NCI-H146 treated with DMSO at 0.1 percent for 48 hours (cell line): ENCODE results near the gene SUV39H2.
"Not testable (repeated sequence)": the region's sequence is repeated elsewhere in the genome, so short reads cannot be mapped to it uniquely, and the experiment has no call there.

ENCODE experiments used
- DNase-seq: peaks from one replicate; lab custom pipeline; 2025; ENCODE audit not compliant: unreplicated experiment; lab: John Stamatoyannopoulos, UW

The SUV39H2 gene

DNA sequence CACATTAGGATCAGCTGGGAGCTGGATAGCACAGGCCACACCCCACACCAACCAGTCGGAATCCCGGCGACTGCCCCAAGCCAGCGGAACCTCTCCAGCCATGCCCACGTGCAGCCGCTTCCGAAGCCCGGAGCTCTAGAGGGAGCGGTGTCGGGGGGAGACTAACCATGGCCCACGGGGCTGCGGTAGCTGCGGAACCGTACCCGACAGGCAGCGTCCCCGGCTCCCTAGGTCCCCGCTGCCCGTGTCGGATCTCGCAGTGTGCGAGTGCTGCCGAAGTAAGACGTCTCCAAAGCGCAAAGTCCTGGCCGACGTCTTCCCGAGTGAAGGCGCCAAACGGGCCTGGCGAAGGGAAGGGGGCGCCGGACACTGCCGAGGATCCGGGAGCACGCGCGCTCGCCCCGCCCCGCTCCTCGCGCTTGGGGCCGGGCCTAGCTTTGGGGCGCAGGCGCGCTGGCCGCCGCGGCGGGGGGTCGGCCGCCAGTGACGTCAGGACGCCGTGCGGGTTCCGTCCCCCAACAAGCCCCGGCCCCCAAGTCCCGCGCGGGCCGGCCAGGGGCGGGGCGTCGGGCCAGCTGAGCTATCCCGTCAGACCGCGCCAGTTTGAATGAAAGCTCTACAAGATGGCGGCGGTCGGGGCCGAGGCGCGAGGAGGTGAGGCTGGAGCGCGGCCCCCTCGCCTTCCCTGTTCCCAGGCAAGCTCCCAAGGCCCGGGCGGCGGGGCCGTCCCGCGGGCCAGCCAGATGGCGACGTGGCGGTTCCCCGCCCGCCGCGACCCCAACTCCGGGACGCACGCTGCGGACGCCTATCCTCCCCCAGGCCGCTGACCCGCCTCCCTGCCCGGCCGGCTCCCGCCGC, at the start of gene SUV39H2:
TSS of gene SUV39H2 (plus strand) at position 601 of the 858 bp plus-strand sequence. CDS start at position 624, 23 bp downstream.
- DNase-seq = peak; percentile 91

DNA sequence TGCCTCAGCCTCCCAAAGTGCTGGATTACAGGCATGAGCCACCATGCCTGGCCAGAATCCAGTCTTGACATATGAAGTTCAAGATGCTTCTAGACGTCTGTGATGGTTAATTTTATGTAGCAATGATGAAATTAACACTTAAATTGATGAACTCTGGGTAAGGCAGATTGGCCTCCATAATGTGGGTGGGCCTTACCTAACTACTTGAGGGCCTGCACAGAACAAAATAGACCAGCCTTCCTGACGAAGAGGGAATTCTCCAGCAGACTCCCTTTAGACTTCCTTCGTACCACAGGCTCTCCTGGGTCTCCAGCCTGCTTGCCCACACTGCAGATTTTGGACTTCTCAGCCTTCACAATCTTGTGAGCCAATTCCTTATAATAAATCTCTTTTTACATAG, 45.6 kb upstream of the SUV39H2 start:
- DNase-seq = no peak

DNA sequence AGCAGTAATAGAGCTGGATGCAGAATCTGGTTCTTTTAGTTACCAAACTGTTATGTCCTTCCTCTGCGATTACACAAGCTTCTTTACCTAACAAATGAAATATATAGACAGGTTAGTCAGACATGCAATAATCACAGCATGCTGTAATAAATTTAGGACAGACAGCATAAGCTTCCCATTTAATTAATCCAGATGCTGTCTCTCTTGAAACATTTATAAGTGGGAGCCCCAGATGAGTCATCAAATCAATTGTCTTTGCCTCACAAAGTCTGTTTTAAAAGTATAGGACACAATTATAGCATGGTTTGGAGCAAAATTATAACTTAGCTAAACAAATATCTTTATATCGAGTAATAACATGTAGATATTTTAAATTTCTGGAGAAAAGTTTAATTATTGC, 42.5 kb upstream of the SUV39H2 start:
- no peak for DNase-seq

GRCh38 chr10:14837003-14837756, 41.5 kb upstream of the SUV39H2 start:
- peak; percentile 78 for DNase-seq

GRCh38 chr10:14837757-14838581, 40.7 kb upstream of the SUV39H2 start, which contains the start of the genes CDNF, HSPA14 and MSANTD7:
Gene CDNF (minus strand): TSS chr10:14838037. CDS start chr10:14837946, 91 bp downstream.
Gene HSPA14 (plus strand): TSS chr10:14838306. CDS start chr10:14838403, 97 bp downstream.
Gene MSANTD7 (plus strand): TSS chr10:14838306. CDS start chr10:14842285, 3,979 bp downstream.
- DNase-seq = peak; percentile 99

DNA sequence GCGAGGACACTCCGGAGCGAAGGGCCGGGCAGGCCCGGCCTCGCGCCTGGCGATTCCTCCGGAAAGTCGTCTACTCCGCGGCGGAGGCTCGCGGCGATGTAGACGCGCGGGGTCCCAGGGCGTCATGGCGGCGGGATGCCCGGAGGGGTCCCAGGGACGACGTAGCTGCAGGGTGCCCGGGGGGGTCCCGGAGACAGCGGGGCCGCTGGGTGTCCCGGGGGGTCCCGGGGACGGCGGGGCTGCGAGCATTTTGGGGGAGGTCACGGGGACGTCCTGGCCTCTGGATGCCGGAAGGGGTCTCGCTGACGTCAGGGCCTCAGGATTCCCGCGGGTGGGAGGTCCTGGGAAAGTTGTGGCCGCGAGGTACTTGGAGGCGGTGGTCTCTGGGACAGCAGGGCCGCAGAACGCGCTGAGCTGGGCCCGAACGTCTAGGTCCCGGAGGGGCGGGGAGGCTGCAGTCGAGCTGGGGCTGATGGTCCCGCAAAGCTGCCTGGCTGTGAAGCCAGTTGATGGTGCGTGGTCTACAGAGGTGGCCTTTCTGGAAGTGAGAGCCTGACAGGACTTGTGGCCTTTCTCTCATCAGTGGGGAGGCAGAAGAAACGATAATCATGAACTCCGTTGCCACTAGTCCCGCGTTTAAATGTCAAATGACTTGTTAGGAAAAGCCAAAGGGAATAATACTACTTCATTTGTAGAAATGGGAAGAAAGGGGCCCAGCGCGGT, 39.9 kb upstream of the SUV39H2 start:
- DNase-seq = peak; percentile 14

DNA sequence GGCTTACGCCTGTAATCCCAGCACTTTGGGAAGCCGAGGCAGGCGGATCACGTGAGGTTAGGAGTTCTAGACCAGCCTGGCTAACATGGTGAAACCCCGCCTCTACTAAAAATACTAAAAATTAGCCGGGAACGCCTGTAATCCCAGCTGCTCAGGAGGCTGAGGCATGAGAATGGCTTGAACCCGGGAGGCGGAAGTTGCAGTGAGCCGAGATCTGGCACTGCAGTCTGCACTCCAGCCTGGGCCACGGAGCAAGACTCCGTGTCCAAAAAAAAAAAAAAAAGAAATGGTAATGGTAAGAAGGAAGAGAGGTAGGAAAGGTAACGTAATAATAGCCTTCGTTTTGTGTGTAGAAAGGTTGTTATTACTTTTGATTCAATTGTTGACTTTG, 39.4 kb upstream of the SUV39H2 start:
- DNase-seq = no peak

DNA sequence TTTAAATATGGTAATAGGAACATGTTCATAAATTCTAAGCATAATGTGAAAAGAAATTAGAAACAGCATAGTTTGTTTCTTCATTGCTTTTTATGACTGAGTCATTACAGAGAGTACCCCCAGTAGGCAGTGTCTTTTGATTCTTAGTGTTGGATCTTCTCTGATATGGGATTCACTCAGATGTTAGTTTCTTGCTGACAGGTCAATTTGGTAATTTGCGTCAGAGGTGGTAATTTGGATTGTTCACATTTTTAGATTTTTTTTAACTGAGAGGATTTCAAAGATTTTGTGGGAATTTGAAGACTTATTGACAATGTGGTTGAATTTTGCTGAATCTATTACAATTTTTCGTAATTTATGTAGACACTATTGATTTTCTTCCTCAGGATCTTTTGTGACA, 38.5 kb upstream of the SUV39H2 start:
- DNase-seq = no peak

GRCh38 chr10:14843327-14843988, 35.2 kb upstream of the SUV39H2 start:
- DNase-seq = no peak

GRCh38 chr10:14844948-14845347, 33.7 kb upstream of the SUV39H2 start:
- DNase-seq = no peak

DNA sequence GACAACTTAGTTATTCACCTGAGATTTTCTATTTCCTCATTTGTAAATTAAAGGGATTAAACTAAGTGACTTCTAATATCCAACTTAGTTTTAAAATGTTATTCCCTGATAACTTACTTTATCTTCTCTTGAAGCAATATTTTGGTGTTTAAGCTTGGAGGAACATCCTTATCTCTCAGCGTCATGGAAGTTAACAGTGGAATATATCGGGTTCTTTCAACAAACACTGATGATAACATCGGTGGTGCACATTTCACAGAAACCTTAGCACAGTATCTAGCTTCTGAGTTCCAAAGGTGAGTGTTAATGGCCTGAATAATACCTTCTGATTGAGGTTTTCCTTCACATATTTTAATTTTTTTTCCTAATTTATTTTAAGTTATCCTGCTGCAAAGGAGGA, 26.4 kb upstream of the SUV39H2 start:
- DNase-seq = no peak

DNA sequence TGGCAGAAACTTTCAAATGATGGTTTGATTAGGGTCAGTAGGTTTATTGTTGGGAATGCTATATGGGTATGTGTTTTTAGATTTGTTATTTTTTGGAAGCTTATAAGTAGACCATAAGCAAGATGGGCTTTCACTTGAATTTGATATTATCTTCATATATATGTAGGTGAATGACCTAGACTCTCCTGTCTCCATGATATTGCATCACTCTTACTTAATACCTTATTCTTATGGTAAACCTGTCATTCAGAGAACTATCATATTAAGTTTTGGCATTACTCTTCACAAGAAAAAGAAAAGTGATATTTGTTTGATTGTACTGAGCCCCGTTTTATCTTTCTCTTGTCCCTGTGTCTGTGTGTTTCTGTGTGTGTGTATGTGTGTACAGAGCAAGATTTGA, 23.2 kb upstream of the SUV39H2 start:
- DNase-seq = no peak

GRCh38 chr10:14858338-14858960, 20.2 kb upstream of the SUV39H2 start:
- no peak for DNase-seq

DNA sequence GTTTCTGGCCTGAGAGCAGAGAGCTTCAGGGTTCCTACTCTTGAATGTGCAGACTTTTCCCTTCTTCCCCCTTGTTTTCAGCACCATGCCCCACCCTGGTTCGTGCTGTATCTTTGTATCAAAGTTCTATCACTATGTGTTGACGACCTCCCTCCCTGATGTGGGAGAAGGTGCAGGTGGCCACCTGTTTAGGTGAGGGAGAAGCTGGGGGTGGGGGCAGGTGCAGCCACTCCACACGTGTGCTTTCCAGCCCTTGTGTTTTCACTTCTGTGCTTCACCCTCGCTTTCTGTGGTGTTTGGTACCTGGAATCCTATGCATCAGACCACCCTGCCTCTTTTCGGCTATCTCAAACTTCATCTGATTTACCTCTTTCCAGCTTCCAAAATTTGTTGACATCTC, 19.6 kb upstream of the SUV39H2 start:
- DNase-seq = no peak

GRCh38 chr10:14859775-14860174, 18.9 kb upstream of the SUV39H2 start:
- no peak for DNase-seq

GRCh38 chr10:14860791-14861190, 17.9 kb upstream of the SUV39H2 start:
- no peak for DNase-seq

GRCh38 chr10:14864466-14864865, 14.2 kb upstream of the SUV39H2 start:
- DNase-seq = not testable (repeated sequence)

DNA sequence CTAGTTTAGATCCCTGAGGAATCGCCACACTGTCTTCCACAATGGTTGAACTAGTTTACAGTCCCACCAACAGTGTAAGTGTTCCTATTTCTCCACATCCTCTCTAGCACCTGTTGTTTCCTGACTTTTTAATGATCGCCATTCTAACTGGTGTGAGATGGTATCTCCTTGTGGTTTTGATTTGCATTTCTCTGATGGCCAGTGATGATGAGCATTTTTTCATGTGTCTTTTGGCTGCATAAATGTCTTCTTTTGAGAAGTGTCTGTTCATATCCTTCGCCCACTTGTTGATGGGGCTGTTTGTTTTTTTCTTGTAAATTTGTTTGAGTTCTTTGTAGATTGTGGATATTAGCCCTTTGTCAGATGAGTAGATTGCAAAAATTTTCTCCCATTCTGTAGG, 13.8 kb upstream of the SUV39H2 start:
- DNase-seq = not testable (repeated sequence)

- DNase-seq = no peak
Measured at GRCh38 chr10:14873090-14873760, 5.4 kb upstream of the SUV39H2 start.
